Fibroblast of mammary gland (primary cell): ENCODE results near the gene SNAP25.

Experiments used
- DNase-seq: peaks from one replicate; pipeline ENCODE4 v3.0.0-alpha.2; 2010; ENCODE audit warnings: low read depth
- H3K4me3 ChIP-seq: 2 replicates; pipeline ENCODE4 v1.5.1; 2011; ENCODE audit warnings: low read depth, mild to moderate bottlenecking, low read length, moderate library complexity; ENCODE audit not compliant: control insufficient read depth
- TF ChIP-seq, protein P1 (sequence below): conservative IDR thresholded peaks from 2 replicates; pipeline ENCODE4 v1.5.1; 2011; ENCODE audit warnings: low read depth, low read length, inconsistent platforms; ENCODE audit not compliant: control insufficient read depth, insufficient read depth

The SNAP25 gene

GRCh38 chr20:10309326-10309725 lies 90.7 kb downstream of the SNAP25 start:
- H3K4me3 ChIP-seq = no peak overlapping the region
- DNase-seq = peak; percentile 99
- TF ChIP-seq, protein P1, sequence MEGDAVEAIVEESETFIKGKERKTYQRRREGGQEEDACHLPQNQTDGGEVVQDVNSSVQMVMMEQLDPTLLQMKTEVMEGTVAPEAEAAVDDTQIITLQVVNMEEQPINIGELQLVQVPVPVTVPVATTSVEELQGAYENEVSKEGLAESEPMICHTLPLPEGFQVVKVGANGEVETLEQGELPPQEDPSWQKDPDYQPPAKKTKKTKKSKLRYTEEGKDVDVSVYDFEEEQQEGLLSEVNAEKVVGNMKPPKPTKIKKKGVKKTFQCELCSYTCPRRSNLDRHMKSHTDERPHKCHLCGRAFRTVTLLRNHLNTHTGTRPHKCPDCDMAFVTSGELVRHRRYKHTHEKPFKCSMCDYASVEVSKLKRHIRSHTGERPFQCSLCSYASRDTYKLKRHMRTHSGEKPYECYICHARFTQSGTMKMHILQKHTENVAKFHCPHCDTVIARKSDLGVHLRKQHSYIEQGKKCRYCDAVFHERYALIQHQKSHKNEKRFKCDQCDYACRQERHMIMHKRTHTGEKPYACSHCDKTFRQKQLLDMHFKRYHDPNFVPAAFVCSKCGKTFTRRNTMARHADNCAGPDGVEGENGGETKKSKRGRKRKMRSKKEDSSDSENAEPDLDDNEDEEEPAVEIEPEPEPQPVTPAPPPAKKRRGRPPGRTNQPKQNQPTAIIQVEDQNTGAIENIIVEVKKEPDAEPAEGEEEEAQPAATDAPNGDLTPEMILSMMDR = no peak

GRCh38 chr20:10312111-10312510 lies 93.5 kb downstream of the SNAP25 start:
- TF ChIP-seq, protein P1 = no peak
- H3K4me3 ChIP-seq = no peak overlapping the region
- peak; percentile 43 for DNase-seq

- no peak overlapping the region for H3K4me3 ChIP-seq
- TF ChIP-seq, protein P1 = no peak
- DNase-seq = peak; percentile 41
Observed at GRCh38 chr20:10313215-10313614, 94.6 kb downstream of the SNAP25 start.

- no peak overlapping the region for H3K4me3 ChIP-seq
- TF ChIP-seq, protein P1 = no peak
- no peak for DNase-seq
Observed at GRCh38 chr20:10313701-10314100, 95.1 kb downstream of the SNAP25 start.

DNA sequence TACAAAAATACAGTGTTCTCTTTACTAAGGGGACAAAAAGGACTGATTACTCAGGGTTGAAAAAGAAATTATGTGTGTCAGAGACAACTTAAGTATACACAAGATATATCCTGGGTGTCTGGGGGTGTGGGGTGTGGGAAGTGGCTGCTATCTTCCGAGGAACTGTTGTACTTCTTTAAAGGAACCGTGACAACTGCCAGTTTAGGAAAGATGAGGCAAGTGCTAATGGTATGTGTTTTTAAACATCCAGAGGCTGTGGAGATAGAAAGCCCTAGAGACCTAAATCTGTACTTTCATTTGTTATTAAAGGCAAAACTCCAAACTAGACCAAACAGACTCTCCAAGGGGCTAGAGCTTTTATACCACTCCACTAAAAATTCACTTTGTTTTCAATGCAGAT lies 95.6 kb downstream of the SNAP25 start:
- no peak overlapping the region for H3K4me3 ChIP-seq
- TF ChIP-seq, protein P1 = no peak
- peak; percentile 89 for DNase-seq

DNA sequence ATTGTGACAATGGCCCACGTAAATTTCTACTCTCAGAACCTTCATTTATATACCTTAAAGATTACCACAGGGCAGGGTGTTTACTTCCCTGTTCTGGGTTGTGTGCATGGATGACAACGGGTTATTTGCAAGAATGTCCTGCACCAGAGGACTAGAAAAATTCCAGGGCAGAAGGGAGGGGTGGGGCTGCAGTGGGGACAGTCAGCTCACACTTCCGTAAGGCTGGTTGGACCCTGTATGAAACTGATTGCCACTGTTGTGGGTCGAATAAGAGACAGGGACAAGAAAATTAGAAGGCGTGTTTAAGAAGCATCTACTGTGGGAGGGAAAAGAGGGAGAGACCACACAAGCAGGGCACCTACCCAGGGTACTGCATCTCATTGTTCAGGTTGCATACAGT lies 96.5 kb downstream of the SNAP25 start:
- TF ChIP-seq, protein P1 = no peak
- DNase-seq = no peak
- H3K4me3 ChIP-seq = no peak overlapping the region

DNA sequence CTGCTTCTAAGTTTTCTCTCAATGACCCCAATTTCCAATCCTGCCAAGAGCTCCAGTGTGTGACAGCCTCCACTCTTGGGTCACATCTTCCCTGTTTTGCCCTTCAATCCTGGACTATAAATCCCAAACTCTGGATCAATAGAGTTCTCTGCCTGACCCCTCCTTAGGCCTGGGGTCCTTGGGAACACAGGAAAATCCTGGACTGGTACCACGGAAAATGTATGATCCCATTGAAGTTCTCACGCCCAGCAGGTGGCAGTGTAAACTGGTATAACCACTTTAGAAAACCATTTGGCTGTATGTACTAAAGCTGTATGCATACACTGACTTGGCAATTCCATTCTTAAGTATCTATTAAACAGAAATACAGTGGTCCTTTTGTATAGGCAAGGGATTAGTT lies 98.0 kb downstream of the SNAP25 start:
- DNase-seq = no peak
- no peak overlapping the region for H3K4me3 ChIP-seq
- TF ChIP-seq, protein P1 = peak; percentile 19
